HG03045 (cell line): ENCODE measurements around the gene PRKG1.

Source experiments
- ATAC-seq: cut with Tn5 transposase; IDR thresholded peaks from one replicate; pipeline ENCODE4 v1.9.1; 2021; ENCODE audit warnings: mild to moderate bottlenecking, moderate library complexity; ENCODE audit not compliant: unreplicated experiment

PRKG1 gene

DNA sequence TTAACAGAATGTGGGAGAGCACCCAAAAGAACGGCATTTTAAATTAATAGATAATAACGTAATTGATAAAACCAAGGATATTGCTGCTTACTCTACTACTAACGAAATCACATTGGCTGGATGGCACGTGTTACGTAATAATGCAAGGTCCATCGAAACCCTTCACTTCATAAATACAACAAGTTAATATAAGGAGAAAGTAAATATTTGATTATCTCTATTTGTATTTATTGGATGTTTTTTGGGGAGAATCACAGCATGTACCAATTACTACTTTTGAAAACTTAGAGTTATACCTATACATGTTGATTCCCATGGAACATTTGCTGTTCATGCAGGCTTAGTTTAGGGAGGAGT lies 1.6 kb downstream of the PRKG1 start:
- no peak for ATAC-seq

DNA sequence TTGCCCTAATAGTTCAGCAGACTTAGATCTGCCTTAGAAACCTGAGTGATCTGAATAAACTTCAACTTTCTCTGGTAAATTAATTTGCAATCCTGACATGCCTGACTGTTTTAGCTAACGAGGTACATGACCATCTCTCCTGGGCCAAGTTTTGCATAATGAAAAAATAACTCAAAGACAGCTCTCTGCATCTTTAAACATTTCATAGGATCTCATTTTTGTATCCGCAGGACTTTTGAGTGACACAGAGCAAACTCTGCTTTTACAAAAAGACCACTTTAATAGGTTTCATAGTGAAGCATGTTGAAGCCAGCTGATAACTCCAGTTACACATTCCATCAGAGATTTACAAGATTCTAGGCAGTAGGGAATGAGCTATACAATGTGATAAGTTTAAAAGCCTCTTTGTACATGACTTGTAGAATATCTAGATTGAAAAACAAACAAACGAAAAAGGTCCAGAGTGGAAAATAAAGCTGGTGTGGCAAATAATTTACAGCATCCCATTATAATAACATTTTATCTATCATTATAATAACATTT lies 2.1 kb downstream of the PRKG1 start:
- ATAC-seq = no peak

- no peak for ATAC-seq
Measured at GRCh38 chr10:51077074-51077473, 2.8 kb downstream of the PRKG1 start.

DNA sequence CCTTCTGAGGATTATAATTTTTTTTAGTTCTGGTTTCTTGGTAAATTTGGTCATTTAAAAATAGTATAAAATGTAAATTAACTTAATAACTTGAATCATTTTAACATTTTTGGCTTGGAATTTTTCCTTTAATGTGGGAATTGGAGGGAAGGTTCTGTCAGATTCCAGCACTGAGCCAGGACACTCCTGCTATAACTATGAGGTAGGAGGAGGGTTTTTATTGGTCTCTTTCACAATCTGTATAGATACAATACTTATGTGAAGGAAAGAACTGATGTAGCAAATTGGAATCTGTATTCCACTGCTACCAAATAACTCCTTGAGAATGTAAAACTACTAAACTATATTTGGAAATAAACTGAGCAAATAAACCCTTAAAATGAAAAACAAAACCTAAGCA lies 3.2 kb downstream of the PRKG1 start:
- no peak for ATAC-seq

DNA sequence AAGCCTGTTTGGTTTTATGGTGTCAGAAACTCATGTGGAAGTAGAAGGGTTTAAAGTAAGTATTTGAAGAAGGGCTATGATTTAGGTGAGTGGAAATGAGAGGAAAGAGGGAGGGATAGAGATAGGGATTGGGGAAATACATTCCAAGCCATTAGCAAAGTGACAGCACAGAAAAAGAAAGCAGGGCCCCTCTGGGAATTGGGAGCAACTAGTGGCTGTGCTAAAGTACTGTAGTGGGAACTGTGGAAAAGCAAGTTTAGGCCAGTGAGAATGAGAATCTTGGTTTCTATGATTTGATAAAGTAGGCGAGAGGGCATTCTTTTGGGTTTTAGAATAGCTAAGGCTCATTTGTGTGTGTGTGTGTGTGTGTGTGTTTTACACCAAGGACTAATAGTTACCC lies 5.0 kb downstream of the PRKG1 start:
- no peak for ATAC-seq

DNA sequence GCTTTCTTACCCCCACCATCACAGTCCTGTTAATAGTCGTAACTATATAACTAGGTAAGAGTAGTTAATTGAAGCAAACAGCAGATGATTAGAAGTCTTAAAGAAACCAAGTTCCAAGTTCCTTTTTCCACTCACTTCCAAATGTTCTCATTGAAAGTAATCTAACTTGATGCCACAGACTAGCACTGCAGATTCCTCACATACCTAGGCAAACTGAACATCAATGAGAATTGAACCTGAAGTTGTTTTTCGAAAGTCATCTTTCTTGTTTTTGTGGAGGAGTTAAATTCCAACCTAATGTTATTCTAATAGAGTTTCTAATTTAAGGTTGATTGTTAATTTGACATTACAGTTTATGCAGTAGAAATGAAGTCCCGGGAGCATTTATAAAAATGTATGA lies 5.5 kb downstream of the PRKG1 start:
- ATAC-seq = no peak

DNA sequence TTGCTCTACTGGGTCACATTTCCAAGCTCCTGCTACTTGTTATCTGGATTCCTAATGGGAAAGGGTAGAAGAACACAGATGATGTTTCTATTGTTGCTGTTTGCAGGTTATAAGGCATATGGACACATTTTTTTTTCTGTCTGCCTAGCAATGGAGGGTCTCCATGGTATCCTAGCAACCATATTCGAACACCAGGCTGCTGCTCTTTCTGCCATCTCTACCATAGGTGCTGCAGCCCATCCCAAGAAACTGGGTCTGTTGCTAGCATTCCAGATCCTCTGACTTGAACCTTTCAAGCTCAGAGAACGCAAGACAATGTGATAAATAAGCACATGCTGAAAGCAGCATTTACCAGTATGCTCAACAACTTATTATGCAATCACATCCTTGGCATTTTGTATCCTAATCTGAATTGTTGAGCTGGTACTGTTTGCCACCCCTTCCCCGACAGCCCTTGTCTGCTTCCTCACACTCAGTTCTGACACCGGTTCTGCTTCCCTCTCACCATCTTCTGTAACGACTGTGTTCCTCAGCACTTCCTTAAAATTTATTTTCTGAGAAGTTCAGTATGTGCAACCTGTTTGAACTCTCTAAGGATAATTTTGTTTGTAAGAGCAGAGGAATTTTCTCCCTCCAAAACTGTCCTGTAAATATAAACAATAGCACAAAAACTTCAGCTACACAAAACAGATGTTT lies 6.2 kb downstream of the PRKG1 start:
- ATAC-seq = no peak

DNA sequence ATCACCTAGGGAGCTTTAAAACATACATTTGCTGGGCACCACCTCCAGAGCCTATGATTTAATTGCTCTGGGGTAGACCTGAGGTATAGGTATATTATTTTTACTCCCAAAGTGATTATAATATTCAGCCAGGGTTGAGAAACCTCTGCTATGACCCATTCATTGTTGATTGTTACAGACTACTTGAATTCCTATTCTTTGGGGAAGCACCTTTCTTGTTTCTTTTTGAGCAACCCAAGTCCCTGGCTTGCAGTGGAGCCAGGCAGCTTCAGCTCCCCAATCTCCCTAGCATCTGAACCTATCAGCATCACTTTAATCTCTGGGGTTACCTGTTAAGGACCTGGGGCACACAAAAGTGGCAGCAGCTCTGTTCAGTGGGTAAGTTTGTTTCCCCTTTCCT lies 8.6 kb downstream of the PRKG1 start:
- no peak for ATAC-seq

GRCh38 chr10:51083356-51083853 lies 9.1 kb downstream of the PRKG1 start:
- no peak for ATAC-seq

GRCh38 chr10:51085204-51085603 lies 10.9 kb downstream of the PRKG1 start:
- no peak for ATAC-seq

DNA sequence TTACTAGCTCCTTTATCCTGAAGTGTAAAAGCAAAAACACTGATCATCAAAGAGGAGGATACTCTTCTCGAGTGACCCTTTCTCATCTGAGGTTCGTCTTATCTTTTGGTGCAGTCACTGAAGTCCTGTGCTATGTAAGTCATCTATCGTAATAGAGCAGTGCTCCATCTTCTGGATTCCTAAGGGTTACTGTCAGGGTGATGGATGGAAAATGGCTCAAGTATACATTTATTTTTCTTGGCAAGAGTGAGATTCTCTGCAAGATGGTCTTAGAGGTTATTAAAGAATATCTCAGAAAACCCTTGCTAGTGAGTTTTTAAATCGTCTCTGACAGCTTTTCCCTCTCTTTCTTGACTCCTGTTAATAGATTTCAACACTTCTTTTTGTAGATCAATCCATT lies 12.4 kb downstream of the PRKG1 start:
- no peak for ATAC-seq

DNA sequence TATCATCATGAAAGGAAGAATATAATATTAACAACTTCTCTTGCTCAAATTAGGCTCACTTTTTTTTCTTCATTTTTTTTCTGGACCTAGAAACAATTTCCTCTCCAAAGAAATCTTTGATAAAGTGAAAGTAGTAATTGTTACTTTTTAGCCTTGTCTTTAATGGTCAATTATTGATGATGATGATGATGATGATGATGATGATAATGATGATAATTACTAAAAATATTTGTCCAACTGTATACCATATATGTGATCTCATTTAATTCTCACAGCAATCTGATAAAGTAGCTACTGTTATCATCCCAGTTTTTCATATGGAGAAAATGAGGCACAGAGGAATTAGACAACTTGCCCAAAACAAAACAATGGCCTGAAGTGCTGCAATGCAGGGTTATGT lies 12.8 kb downstream of the PRKG1 start:
- no peak for ATAC-seq

- ATAC-seq = no peak
Measured at GRCh38 chr10:51090190-51090589, 15.9 kb downstream of the PRKG1 start.

DNA sequence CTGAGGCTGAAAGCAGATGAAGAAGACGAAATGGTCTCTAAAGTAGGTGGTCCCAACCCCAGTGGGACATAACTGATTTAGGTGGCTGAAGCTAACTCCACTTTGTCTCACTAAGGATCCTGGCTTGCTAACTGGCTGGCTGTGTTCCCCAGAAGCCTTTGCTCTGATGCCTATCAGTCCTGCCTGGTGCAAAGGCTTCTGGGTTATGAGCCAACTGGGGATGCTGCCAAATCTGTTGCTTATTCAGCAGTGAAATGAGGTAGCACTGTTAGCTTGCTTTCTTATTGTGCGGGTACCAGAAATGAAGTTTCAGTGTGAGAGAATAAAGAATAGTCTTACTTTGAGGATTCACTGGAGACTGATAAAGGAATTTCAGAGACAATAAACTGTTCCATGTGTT lies 18.1 kb downstream of the PRKG1 start:
- ATAC-seq = no peak

GRCh38 chr10:51095444-51095843 lies 21.2 kb downstream of the PRKG1 start:
- no peak for ATAC-seq

GRCh38 chr10:51097546-51097945 lies 23.3 kb downstream of the PRKG1 start:
- ATAC-seq = no peak

- ATAC-seq = no peak
Measured at GRCh38 chr10:51100221-51100620, 25.9 kb downstream of the PRKG1 start.

DNA sequence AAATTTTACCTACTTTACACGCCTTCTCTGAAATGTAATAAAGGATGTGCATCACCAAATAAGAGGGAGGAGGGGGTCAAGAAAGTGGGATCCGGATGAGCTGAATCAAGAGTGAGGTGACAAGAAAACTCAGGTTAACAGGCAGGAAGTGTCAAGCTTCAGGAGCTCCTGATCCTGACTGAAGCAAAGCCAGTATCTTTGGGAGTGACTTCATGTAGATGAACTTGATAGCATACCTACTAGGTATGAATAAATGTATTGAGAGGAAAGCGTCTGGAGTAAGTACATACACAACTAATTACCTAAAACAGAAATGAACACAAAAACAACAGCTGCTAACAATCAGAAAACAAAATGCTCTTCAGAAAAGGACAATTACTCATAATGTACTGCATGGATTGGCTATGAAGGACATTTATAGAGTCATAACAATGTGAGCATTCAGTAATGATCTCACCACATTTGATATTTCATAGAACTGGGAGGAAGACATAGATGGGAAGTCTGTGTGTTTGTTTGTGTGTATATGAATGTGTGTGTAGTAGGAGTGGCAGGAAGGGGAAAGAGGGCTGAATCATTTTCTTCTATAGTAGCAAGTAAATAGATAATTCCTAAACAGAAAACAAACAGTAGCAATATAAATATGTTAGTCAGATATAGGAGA lies 29.4 kb downstream of the PRKG1 start:
- ATAC-seq = no peak

DNA sequence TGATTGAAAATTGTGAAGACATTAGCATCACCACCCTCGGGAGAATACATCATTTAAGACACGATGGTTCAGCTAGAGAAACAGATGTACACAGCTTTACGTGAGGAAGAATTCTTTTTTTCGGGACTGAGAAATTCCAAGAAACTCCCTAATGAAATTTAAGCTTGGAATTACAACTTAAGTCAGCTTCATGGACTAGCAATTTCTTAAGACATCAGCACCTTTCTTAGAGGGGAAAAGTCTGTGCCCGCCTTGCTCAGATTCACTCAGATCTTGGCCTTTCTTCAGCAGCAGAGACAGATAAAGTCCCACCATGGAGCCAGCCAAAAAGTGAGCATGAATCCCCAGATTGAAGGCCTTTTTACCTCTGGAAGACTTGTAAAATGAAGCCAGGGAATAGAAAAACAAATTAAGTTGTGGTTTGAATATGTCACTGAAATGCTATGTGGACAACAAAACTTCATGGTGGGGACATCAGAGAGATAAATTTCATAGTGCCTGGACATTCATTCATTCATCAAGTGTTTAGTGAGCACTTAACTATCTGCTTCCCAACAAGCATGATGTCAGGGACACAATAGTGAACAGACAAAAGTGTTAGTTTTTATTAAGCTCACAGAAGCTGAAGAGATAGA lies 32.1 kb downstream of the PRKG1 start:
- ATAC-seq = no peak

- ATAC-seq = no peak
Measured at GRCh38 chr10:51108406-51108805, 34.1 kb downstream of the PRKG1 start.

DNA sequence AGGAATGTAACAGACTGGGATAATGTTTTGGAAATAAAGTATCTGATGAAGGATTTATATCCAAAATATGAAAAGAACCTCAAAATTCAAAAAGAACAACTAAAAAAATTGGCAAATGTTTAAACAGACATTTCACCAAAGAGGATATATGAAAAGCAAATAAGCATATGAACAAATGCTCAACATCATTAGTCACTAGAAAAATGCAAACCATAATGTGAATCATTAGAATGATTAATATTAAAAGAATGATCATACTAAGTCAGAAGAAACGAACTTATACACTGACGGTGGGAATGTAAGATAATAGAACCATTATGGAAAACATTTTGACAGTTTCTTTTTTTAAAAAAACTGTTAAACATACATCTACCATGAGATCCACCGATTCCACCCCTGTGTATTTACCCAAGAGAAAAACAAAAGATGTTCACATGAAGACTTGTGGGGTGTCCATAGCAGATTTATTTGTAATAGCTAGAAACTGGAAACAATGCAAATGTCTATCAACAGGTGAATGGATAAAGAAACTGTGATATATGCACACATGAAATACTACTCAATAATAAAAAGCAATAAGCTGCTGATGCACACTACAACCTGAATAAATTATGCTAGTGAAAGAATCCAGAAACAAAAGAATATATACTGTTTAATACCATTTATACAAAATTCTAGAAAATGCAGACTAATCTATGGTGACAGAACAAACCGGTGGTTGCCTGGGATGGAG lies 35.7 kb downstream of the PRKG1 start:
- ATAC-seq = no peak
